ENCODE data around the gene SHISA9.

DNA sequence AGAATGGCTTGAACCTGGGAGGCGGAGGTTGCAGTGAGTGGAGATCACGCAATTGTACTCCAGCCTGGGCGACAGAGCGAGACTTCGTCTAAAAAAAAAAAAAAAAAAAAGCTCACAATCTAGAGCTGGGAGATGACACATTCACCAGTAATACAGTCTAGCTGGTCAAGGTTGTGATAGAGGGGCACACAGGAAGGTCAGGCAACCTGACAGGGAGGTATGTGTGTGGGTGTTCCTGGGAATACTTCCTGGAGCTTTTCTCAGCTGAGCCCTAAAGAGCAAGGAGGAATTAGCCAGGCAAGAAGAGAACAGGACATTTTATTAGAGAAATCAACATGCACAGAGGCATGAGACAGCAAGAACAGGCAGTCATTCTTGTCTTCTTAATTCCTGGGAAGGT is 216.7 kb downstream of the SHISA9 start:
- TF ChIP-seq, protein P1, sequence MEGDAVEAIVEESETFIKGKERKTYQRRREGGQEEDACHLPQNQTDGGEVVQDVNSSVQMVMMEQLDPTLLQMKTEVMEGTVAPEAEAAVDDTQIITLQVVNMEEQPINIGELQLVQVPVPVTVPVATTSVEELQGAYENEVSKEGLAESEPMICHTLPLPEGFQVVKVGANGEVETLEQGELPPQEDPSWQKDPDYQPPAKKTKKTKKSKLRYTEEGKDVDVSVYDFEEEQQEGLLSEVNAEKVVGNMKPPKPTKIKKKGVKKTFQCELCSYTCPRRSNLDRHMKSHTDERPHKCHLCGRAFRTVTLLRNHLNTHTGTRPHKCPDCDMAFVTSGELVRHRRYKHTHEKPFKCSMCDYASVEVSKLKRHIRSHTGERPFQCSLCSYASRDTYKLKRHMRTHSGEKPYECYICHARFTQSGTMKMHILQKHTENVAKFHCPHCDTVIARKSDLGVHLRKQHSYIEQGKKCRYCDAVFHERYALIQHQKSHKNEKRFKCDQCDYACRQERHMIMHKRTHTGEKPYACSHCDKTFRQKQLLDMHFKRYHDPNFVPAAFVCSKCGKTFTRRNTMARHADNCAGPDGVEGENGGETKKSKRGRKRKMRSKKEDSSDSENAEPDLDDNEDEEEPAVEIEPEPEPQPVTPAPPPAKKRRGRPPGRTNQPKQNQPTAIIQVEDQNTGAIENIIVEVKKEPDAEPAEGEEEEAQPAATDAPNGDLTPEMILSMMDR (IDR thresholded peaks at IDR 0.05), result no peak
- no peak for TF ChIP-seq POLR2A (IDR thresholded peaks at IDR 0.05)
